ENCODE measurements around the gene GSTM5.

GSTM5 gene

DNA sequence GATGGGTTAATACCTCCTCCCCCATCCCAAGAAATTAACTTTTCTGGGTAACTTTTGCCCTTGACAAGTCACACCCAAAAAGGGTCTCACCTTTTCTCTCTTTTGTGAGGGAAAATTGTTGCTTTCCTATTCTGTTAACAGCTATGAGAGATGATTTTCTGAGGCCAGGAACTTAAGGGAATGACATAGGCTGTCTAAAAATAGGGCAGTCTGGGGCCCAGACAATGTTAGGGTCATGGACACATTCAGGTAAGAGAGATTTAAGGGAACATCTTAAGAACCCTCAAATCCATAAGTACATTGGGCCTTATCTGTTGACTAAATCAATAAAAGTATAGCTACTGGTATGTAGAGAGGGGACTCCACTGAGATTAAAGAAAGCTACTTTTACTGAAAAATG, 37.2 kb downstream of the GSTM5 start:
- no peak overlapping the region for H3K4me3 ChIP-seq (ENCODE audit: low read depth, low read length, poor library complexity, severe bottlenecking)
- H3K27ac ChIP-seq (ENCODE audit: low read depth, low read length, poor library complexity, severe bottlenecking), result no peak overlapping the region
- H3K4me2 ChIP-seq (ENCODE audit: low read length), result no peak overlapping the region
- H3K79me2 ChIP-seq (ENCODE audit: insufficient read depth, low read length), result no peaks in the 10 kb centered on the region
- no peaks in the 10 kb centered on the region for H3F3A ChIP-seq (ENCODE audit: insufficient read depth, low read length)
- no peaks in the 10 kb centered on the region for H3K36me3 ChIP-seq (ENCODE audit: insufficient read depth, low read length)
- H3K9me2 ChIP-seq (ENCODE audit: low read depth, low read length), result no peaks in the 10 kb centered on the region
- H3K9ac ChIP-seq (ENCODE audit: low read length), result no peak overlapping the region
- H3K9me3 ChIP-seq (ENCODE audit: low read length), result no peaks in the 10 kb centered on the region
- H3K4me1 ChIP-seq (ENCODE audit: insufficient read depth, low read length, severe bottlenecking), result no peaks in the 10 kb centered on the region
- TF ChIP-seq EZH2 (IDR thresholded peaks at IDR 0.05; ENCODE audit: borderline replicate concordance, low read length) (no peak), CTCF (IDR thresholded peaks at IDR 0.05; ENCODE audit: low read length) (no peak)
- H3K27me3 ChIP-seq (ENCODE audit: insufficient read depth, low read length), result peaks cover 3% of the 10 kb centered on the region; the same call in 1 of the 2 replicates
- no peaks in the 10 kb centered on the region for H4K20me1 ChIP-seq (ENCODE audit: insufficient read depth, low read length)
- H2AFZ ChIP-seq (ENCODE audit: low read length), result no peak overlapping the region

- H3K9me3 ChIP-seq (ENCODE audit: low read length), result no peaks in the 10 kb centered on the region
Observed at GRCh38 chr1:109750241-109750882, 38.3 kb downstream of the GSTM5 start.

DNA sequence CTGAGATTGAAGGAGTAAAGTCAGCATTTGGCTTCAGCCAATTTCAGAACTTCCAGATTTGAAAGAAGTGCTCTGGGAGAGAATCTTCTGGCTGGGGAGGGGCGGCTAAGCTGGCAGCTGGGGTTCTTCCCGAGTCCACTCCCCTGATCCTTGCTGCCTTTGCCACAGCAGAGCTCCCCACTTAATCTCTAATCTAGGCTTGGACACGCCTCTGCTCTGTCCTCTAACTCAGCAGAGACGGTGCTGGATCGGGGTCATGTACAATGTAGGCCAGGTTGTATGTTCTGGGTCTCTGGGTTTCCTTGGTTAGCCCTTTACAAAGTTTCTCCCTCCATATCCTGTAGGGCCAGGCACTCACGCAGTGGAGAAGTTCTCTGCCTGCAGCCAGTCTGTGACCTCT, 38.9 kb downstream of the GSTM5 start:
- no peak overlapping the region for H3K4me2 ChIP-seq (ENCODE audit: low read length)
- no peak for TF ChIP-seq EZH2 (IDR thresholded peaks at IDR 0.05; ENCODE audit: borderline replicate concordance, low read length)
- TF ChIP-seq CTCF (IDR thresholded peaks at IDR 0.05; ENCODE audit: low read length), result no peak
- no peaks in the 10 kb centered on the region for H4K20me1 ChIP-seq (ENCODE audit: insufficient read depth, low read length)
- no peaks in the 10 kb centered on the region for H3K79me2 ChIP-seq (ENCODE audit: insufficient read depth, low read length)
- no peaks in the 10 kb centered on the region for H3K9me2 ChIP-seq (ENCODE audit: low read depth, low read length)
- H3K36me3 ChIP-seq (ENCODE audit: insufficient read depth, low read length), result no peaks in the 10 kb centered on the region
- no peak overlapping the region for H2AFZ ChIP-seq (ENCODE audit: low read length)
- no peaks in the 10 kb centered on the region for H3F3A ChIP-seq (ENCODE audit: insufficient read depth, low read length)
- no peak overlapping the region for H3K27ac ChIP-seq (ENCODE audit: low read depth, low read length, poor library complexity, severe bottlenecking)
- no peak overlapping the region for H3K4me3 ChIP-seq (ENCODE audit: low read depth, low read length, poor library complexity, severe bottlenecking)
- no peak overlapping the region for H3K9ac ChIP-seq (ENCODE audit: low read length)
- H3K9me3 ChIP-seq (ENCODE audit: low read length), result no peaks in the 10 kb centered on the region
- peaks cover 3% of the 10 kb centered on the region; the same call in 1 of the 2 replicates for H3K27me3 ChIP-seq (ENCODE audit: insufficient read depth, low read length)
- no peaks in the 10 kb centered on the region for H3K4me1 ChIP-seq (ENCODE audit: insufficient read depth, low read length, severe bottlenecking)

More at GRCh38 chr1:109750241-109750882, 38.3 kb downstream of the GSTM5 start:
- Histone ChIP-seq H3K4me2 (ENCODE audit: low read length) (no peak overlapping the region), H3K9ac (ENCODE audit: low read length) (no peak overlapping the region), H3K9me2 (ENCODE audit: low read depth, low read length) (no peaks in the 10 kb centered on the region), H3K79me2 (ENCODE audit: insufficient read depth, low read length) (no peaks in the 10 kb centered on the region), H3K27ac (ENCODE audit: low read depth, low read length, poor library complexity, severe bottlenecking) (no peak overlapping the region), H4K20me1 (ENCODE audit: insufficient read depth, low read length) (no peaks in the 10 kb centered on the region), H3K27me3 (ENCODE audit: insufficient read depth, low read length) (peaks cover 3% of the 10 kb centered on the region; the same call in 1 of the 2 replicates), H3K36me3 (ENCODE audit: insufficient read depth, low read length) (no peaks in the 10 kb centered on the region), H3K4me3 (ENCODE audit: low read depth, low read length, poor library complexity, severe bottlenecking) (no peak overlapping the region), H2AFZ (ENCODE audit: low read length) (no peak overlapping the region), H3F3A (ENCODE audit: insufficient read depth, low read length) (no peaks in the 10 kb centered on the region), H3K4me1 (ENCODE audit: insufficient read depth, low read length, severe bottlenecking) (no peaks in the 10 kb centered on the region)
- no peak for TF ChIP-seq EZH2 (IDR thresholded peaks at IDR 0.05; ENCODE audit: borderline replicate concordance, low read length)
- TF ChIP-seq CTCF (IDR thresholded peaks at IDR 0.05; ENCODE audit: low read length), result no peak

Measured in OCI-LY1 (cell line).